Astrocyte (in vitro differentiated cells and primary cell): Measurements from ENCODE around the gene PAPOLB. TPM values are rescaled to one million over a fixed set of nuclear protein-coding genes. Genes with fewer than 3 reads are reported as not detected.

Experiments
- DNase-seq: peaks from one replicate; pipeline ENCODE4 v3.0.0-alpha.2; 2010; ENCODE audit warnings: low read depth
- FAIRE-seq: peaks from 2 replicates; lab custom pipeline; 2011; peaks lifted over from hg19 to GRCh38; lab: Jason Lieb, UNC
- H2AFZ ChIP-seq: 2 replicates; pipeline ENCODE4 v1.6.0; 2012; ENCODE audit warnings: low read depth, low read length, inconsistent platforms
- H3K27ac ChIP-seq: 2 replicates; pipeline ENCODE4 v1.5.1; 2011; ENCODE audit warnings: low read depth, low read length, inconsistent platforms
- H3K27me3 ChIP-seq: 2 replicates; pipeline ENCODE4 v1.6.0; 2011; ENCODE audit warnings: low read length, inconsistent platforms; ENCODE audit not compliant: insufficient read depth
- H3K36me3 ChIP-seq: 2 replicates; pipeline ENCODE4 v1.5.1; 2011; ENCODE audit warnings: low read length, inconsistent platforms; ENCODE audit not compliant: insufficient read depth
- H3K4me1 ChIP-seq: 2 replicates; pipeline ENCODE4 v1.5.1; 2011; ENCODE audit warnings: low read length, inconsistent platforms; ENCODE audit not compliant: insufficient read depth
- H3K4me2 ChIP-seq: 2 replicates; pipeline ENCODE4 v1.6.0; 2012; ENCODE audit warnings: low read length, inconsistent platforms
- H3K4me3 ChIP-seq: 2 replicates; pipeline ENCODE4 v1.5.1; 2011; ENCODE audit warnings: low read depth, mild to moderate bottlenecking, low read length, inconsistent platforms; ENCODE audit not compliant: insufficient read depth
- H3K79me2 ChIP-seq: 2 replicates; pipeline ENCODE4 v1.6.0; 2012; ENCODE audit warnings: mild to moderate bottlenecking, low read length, inconsistent platforms; ENCODE audit not compliant: insufficient read depth
- H3K9ac ChIP-seq: 2 replicates; pipeline ENCODE4 v1.6.0; 2012; ENCODE audit warnings: mild to moderate bottlenecking, low read length, inconsistent platforms
- H3K9me3 ChIP-seq: 2 replicates; pipeline ENCODE4 v1.5.1; 2012; ENCODE audit warnings: low read depth, mild to moderate bottlenecking, low read length, inconsistent platforms; ENCODE audit not compliant: insufficient read depth
- H4K20me1 ChIP-seq: 2 replicates; pipeline ENCODE4 v1.6.0; 2012; ENCODE audit warnings: low read length, inconsistent platforms; ENCODE audit not compliant: insufficient read depth
- H3K27ac Mint-ChIP-seq: one replicate; pipeline ENCODE4 v1.8.0; 2021; ENCODE audit warnings: mild to moderate bottlenecking, mixed read lengths; ENCODE audit not compliant: unreplicated experiment
- H3K27me3 Mint-ChIP-seq: one replicate; pipeline ENCODE4 v1.8.0; 2021; ENCODE audit warnings: low read depth, mixed read lengths; ENCODE audit not compliant: unreplicated experiment
- H3K36me3 Mint-ChIP-seq: one replicate; pipeline ENCODE4 v1.8.0; 2021; ENCODE audit warnings: low read depth, mixed read lengths; ENCODE audit not compliant: unreplicated experiment
- H3K4me1 Mint-ChIP-seq: one replicate; pipeline ENCODE4 v1.8.0; 2021; ENCODE audit warnings: low read depth, mixed read lengths; ENCODE audit not compliant: unreplicated experiment
- H3K4me3 Mint-ChIP-seq: one replicate; pipeline ENCODE4 v1.8.0; 2021; ENCODE audit warnings: mild to moderate bottlenecking, moderate library complexity, mixed read lengths; ENCODE audit not compliant: unreplicated experiment
- H3K9me3 Mint-ChIP-seq: one replicate; pipeline ENCODE4 v1.8.0; 2021; ENCODE audit warnings: mild to moderate bottlenecking, mixed read lengths; ENCODE audit not compliant: unreplicated experiment
- EZH2 ChIP-seq: IDR thresholded peaks from 2 replicates; pipeline ENCODE4 v1.6.1; 2012; ENCODE audit warnings: mild to moderate bottlenecking, low read length, inconsistent platforms; ENCODE audit not compliant: insufficient read depth
- total RNA-seq: library from RNA; stranded (reverse); gene quantifications from 2 replicates; pipeline ENCODE4 v1.2.1, GENCODE V29; 2021
- TF ChIP-seq, protein P1 (sequence below): IDR thresholded peaks from 2 replicates; pipeline ENCODE4 v1.5.1; 2011; ENCODE audit warnings: low read depth, mild to moderate bottlenecking, inconsistent platforms, low read length, moderate library complexity; ENCODE audit not compliant: insufficient read depth

The PAPOLB gene
- total RNA-seq, 1 donor from 2014 or later, result not detected

DNA sequence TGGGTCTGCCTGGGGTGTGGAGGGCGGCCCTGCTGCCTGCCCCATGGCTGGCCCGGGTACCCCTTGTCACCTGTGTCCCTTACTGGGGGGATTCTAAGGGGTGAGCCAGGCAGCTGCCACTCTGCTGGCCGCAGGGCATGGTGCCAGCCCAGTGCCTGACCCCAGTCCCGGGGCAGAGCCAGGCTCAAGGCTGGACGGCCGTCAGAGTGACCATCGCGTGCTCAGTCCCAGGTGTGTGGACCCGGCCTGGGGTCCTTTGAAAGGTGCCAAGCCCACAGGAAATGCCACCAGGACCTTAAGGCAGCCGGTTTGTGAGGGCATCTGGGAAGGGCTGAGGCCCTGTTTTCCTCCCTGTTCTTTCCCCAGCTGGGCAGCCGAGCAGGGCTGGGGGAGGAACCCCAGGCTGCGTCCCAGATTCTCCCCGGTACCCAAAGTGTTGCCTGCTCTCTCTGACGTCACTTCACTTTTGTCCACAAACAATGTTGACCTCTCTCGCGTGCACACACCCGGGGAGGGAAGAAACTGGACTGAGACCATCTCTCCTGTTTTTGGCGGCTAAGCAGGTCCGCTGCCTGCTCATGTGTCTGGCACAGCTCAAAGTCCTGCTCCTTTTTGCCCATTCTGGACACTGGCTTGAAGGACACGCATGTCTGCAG is 37.6 kb downstream of the PAPOLB start:
- Histone ChIP-seq H3K9ac (no peak overlapping the region), H4K20me1 (no peaks in the 10 kb centered on the region), H3K27ac (no peak overlapping the region), H3K4me2 (no peak overlapping the region), H3K36me3 (no peaks in the 10 kb centered on the region), H3K4me1 (no peaks in the 10 kb centered on the region), H2AFZ (no peak overlapping the region), H3K79me2 (no peaks in the 10 kb centered on the region), H3K9me3 (no peaks in the 10 kb centered on the region), H3K4me3 (no peak overlapping the region), H3K27me3 (no peaks in the 10 kb centered on the region)
- H3K36me3 Mint-ChIP-seq, result no peaks in the 10 kb centered on the region
- H3K27me3 Mint-ChIP-seq, result peaks cover 36% of the 10 kb centered on the region
- H3K4me1 Mint-ChIP-seq, result no peaks in the 10 kb centered on the region
- FAIRE-seq, result no peak
- no peaks in the 10 kb centered on the region for H3K9me3 Mint-ChIP-seq
- TF ChIP-seq EZH2, result no peak
- TF ChIP-seq, protein P1, sequence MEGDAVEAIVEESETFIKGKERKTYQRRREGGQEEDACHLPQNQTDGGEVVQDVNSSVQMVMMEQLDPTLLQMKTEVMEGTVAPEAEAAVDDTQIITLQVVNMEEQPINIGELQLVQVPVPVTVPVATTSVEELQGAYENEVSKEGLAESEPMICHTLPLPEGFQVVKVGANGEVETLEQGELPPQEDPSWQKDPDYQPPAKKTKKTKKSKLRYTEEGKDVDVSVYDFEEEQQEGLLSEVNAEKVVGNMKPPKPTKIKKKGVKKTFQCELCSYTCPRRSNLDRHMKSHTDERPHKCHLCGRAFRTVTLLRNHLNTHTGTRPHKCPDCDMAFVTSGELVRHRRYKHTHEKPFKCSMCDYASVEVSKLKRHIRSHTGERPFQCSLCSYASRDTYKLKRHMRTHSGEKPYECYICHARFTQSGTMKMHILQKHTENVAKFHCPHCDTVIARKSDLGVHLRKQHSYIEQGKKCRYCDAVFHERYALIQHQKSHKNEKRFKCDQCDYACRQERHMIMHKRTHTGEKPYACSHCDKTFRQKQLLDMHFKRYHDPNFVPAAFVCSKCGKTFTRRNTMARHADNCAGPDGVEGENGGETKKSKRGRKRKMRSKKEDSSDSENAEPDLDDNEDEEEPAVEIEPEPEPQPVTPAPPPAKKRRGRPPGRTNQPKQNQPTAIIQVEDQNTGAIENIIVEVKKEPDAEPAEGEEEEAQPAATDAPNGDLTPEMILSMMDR, result no peak
- no peak overlapping the region for H3K27ac Mint-ChIP-seq
- DNase-seq, result no peak
- no peak overlapping the region for H3K4me3 Mint-ChIP-seq

DNA sequence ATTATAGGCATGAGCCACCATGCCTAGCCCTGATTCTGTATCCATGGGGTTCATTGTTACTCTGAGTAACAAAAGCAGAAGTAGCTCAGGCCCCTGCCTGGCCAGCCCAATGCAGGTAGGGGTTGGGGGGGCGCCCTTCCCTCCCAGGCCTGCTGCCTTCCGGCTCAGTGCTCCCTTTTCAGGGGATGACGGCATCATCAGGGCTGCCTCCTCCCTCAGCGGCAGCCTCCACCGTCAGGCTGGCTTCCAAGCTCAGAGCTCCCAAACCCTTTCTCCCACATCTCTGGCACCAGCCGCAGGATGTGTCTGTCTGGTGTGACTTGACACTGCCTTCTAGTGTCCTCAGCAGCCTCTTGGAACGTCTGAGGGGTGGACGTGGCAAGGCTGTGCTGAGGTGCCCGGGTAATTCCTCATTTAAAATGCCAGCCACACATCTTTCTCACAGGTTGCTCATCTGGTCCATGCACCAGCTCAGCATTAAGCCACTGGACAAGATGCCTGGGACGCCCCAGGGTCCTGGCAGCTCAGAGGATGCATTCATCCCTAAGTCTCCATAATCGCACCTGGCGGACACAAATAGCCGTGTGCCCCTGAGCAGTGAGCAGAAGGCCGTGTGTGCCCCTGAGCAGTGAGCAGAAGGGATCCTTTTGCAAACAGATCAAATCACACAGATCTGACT is 38.2 kb downstream of the PAPOLB start:
- FAIRE-seq (no peak), DNase-seq (no peak)
- Histone ChIP-seq H3K9ac (no peak overlapping the region), H3K4me2 (no peak overlapping the region), H4K20me1 (no peaks in the 10 kb centered on the region), H3K36me3 (no peaks in the 10 kb centered on the region), H3K27ac (no peak overlapping the region), H2AFZ (no peak overlapping the region), H3K4me3 (no peak overlapping the region), H3K4me1 (no peaks in the 10 kb centered on the region), H3K79me2 (no peaks in the 10 kb centered on the region), H3K9me3 (no peaks in the 10 kb centered on the region), H3K27me3 (no peaks in the 10 kb centered on the region)
- TF ChIP-seq EZH2, result no peak
- TF ChIP-seq, protein P1, result no peak
- Mint-ChIP-seq H3K27ac (no peak overlapping the region), H3K9me3 (no peaks in the 10 kb centered on the region), H3K4me1 (no peaks in the 10 kb centered on the region), H3K27me3 (peaks cover 36% of the 10 kb centered on the region), H3K4me3 (no peak overlapping the region), H3K36me3 (no peaks in the 10 kb centered on the region)

DNA sequence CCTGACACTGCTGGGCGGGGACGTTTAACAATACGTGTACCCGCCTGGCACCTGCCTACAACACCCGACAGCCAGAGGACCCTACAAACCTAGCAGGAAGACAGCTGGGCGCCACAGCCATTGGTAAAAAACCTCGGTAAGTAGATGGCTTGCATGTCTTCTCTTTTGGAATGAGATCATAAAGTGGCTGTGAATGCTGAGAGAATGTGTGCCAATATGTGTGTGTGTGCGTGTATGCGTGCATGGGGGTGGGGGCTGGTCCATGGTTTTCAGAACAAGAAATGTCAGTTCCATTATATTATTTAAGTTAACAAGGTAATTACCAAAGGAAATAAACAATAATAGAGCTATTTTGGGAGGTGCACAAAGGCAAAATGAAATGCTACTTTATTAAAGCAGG is 39.2 kb downstream of the PAPOLB start:
- TF ChIP-seq, protein P1, result no peak
- no peak for TF ChIP-seq EZH2
- FAIRE-seq, result no peak

More for the DNA sequence above, 39.2 kb downstream of the PAPOLB start:
- no peak overlapping the region for H3K4me3 ChIP-seq
- H3K9me3 ChIP-seq, result no peaks in the 10 kb centered on the region
- no peak overlapping the region for H3K9ac ChIP-seq
- Mint-ChIP-seq H3K27me3 (peaks cover 32% of the 10 kb centered on the region), H3K4me3 (no peak overlapping the region), H3K27ac (no peak overlapping the region), H3K36me3 (no peaks in the 10 kb centered on the region), H3K4me1 (no peaks in the 10 kb centered on the region), H3K9me3 (no peaks in the 10 kb centered on the region)
- H2AFZ ChIP-seq, result no peak overlapping the region
- no peak overlapping the region for H3K27ac ChIP-seq
- H3K4me2 ChIP-seq, result no peak overlapping the region
- H3K79me2 ChIP-seq, result no peaks in the 10 kb centered on the region
- no peaks in the 10 kb centered on the region for H4K20me1 ChIP-seq
- no peaks in the 10 kb centered on the region for H3K36me3 ChIP-seq
- H3K4me1 ChIP-seq, result no peaks in the 10 kb centered on the region
- DNase-seq, result no peak
- H3K27me3 ChIP-seq, result no peaks in the 10 kb centered on the region
